ENCODE data around the gene FGFR3.

DNA sequence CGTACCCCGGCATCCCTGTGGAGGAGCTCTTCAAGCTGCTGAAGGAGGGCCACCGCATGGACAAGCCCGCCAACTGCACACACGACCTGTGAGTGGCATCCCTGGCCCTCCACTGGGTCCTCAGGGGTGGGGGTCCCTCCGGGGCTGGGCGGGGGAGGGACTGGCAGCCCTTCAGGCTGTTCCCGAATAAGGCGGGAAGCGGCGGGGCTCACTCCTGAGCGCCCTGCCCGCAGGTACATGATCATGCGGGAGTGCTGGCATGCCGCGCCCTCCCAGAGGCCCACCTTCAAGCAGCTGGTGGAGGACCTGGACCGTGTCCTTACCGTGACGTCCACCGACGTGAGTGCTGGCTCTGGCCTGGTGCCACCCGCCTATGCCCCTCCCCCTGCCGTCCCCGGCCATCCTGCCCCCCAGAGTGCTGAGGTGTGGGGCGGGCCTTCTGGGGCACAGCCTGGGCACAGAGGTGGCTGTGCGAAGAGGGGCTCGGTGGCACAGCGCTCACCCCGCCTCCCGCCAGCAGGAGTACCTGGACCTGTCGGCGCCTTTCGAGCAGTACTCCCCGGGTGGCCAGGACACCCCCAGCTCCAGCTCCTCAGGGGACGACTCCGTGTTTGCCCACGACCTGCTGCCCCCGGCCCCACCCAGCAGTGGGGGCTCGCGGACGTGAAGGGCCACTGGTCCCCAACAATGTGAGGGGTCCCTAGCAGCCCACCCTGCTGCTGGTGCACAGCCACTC, 13.7 kb downstream of the FGFR3 start:
- no peak for TF ChIP-seq CTCF (IDR thresholded peaks at IDR 0.05)
- TF ChIP-seq POLR2A (IDR thresholded peaks at IDR 0.05): no peak

Measured in thyroid gland (tissue), 4 donors.